B cell (primary cell): Measurements from ENCODE around the gene RNH1.

Experiments
- CTCF ChIP-seq: fragments of 200-600 bp; IDR thresholded peaks from one replicate; pipeline ENCODE4 v1.8.0; 2022; ENCODE audit warnings: antibody characterized with exemption, mild to moderate bottlenecking
- EZH2 ChIP-seq: IDR thresholded peaks from 2 replicates; pipeline ENCODE4 v1.6.1; 2012; ENCODE audit warnings: borderline replicate concordance, low read depth, mild to moderate bottlenecking, moderate library complexity, low read length; ENCODE audit not compliant: insufficient read depth, poor library complexity, severe bottlenecking

GRCh38 chr11:502288-503178, 4.5 kb downstream of the RNH1 start:
- TF ChIP-seq CTCF, result no peak
- TF ChIP-seq EZH2, result no peak
